Mononuclear cell (primary cell): Measurements from ENCODE around the gene TRIM63. TPM values are rescaled to one million over a fixed set of nuclear protein-coding genes. Genes with fewer than 3 reads are reported as not detected.
"Not testable (repeated sequence)": the region's sequence is repeated elsewhere in the genome, so short reads cannot be mapped to it uniquely, and the experiment has no call there.

Experiments
- H3K27me3 ChIP-seq: 2 replicates; pipeline ENCODE4 v1.6.0; 2011; ENCODE audit warnings: low read length, control low read depth; ENCODE audit not compliant: insufficient read depth
- H3K4me1 ChIP-seq: 2 replicates; pipeline ENCODE4 v1.5.1; 2011; ENCODE audit warnings: mild to moderate bottlenecking, low read length, control low read depth; ENCODE audit not compliant: insufficient read depth
- H3K4me3 ChIP-seq: 2 replicates; pipeline ENCODE4 v1.5.1; 2011; ENCODE audit warnings: mild to moderate bottlenecking, low read length, moderate library complexity
- H3K9me3 ChIP-seq: 2 replicates; pipeline ENCODE4 v1.5.1; 2011; ENCODE audit warnings: low read depth, mild to moderate bottlenecking, control low read depth, low read length
- total RNA-seq: library from RNA; depleted of rRNA; stranded (reverse); fragments of >200 nt; gene quantifications from one replicate; pipeline ENCODE4 v1.2.3, GENCODE V29; 2012

The TRIM63 gene
- not detected for total RNA-seq

- no peaks in the 10 kb centered on the region for H3K9me3 ChIP-seq
- no peaks in the 10 kb centered on the region for H3K4me1 ChIP-seq
- H3K4me3 ChIP-seq, result no peak within 1 kb of the TSS
- H3K27me3 ChIP-seq, result no peaks in the 10 kb centered on the region
These were observed at the start of gene TRIM63 for GRCh38 chr1:26067432-26067911. TRIM63 (minus strand) TSS chr1:26067630; CDS start chr1:26067494, 136 bp downstream.

- Histone ChIP-seq H3K9me3 (no peaks in the 10 kb centered on the region), H3K27me3 (no peaks in the 10 kb centered on the region), H3K4me3 (no peak overlapping the region), H3K4me1 (peaks cover 27% of the 10 kb centered on the region)
These were observed 46.9 kb upstream of the TRIM63 start for GRCh38 chr1:26114165-26114927.

DNA sequence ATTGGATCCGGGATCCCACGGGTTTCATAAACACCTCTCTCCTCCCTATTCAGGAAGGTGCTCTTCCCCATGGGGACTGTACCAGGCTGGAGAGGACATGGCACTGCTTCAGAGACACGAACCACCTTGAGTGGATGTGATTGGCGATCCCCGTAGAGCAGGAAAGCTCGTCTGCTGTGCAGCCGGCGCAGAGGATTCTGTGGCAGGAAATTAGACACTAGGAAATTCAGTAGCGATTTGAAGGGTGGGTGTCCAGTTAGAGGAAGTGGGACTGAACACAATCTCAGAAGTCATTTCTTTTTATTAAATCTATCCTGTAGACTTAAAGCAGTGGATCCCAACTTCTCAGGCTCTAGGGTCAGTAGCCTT is 45.0 kb upstream of the TRIM63 start:
- Histone ChIP-seq H3K27me3 (no peaks in the 10 kb centered on the region), H3K4me3 (peak overlapping the region; percentile 97), H3K4me1 (peaks cover 23% of the 10 kb centered on the region), H3K9me3 (no peaks in the 10 kb centered on the region)

- no peaks in the 10 kb centered on the region for H3K9me3 ChIP-seq
- peaks cover 23% of the 10 kb centered on the region for H3K4me1 ChIP-seq
- H3K4me3 ChIP-seq, result peak within 1 kb of the TSS; percentile 97
- no peaks in the 10 kb centered on the region for H3K27me3 ChIP-seq
These were observed 44.3 kb upstream of the TRIM63 start, which contains the start of gene PDIK1L for GRCh38 chr1:26111530-26112406. PDIK1L (plus strand) TSS chr1:26111824; CDS start chr1:26114309, 2,485 bp downstream.

DNA sequence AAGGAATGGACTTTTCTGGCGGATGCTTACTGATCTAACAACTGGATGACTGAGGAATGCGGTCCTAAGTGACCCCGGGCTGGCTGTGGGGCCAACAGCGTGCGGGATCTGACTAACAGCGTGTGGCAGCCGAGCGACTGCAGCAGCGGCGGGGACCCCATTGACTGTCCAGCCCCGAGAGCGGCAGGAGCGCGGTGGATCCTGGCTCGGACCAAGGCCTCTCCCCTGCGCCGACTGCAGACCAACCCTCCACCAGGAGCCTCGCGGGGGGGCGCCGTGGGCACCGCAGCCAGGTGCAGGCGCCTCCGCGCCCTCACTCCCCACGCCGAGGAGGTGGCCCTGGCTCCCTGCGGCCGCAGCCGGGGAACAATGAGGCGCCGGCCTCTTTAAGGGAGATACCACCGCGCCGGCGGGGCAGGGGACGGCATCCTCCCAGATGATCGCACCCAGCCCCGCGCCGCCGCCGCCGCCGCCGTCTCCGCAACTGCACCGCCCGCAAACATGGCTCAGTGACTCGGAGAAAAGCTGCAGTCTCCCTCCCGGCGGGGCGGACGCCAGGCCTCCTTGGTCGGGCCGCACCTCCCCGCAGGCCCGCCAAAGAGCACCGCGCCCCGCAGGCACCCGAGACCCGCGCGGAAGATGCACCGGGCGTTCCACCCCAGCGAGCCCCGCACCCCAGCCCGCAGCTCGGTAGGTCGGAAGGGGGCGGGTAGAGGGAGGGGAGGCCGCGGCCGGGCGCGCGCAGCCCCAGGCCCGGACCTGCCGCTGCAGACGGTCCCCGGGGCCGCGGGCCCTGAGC is 43.5 kb upstream of the TRIM63 start:
- peak overlapping the region; percentile 97 for H3K4me3 ChIP-seq

GRCh38 chr1:26109229-26110164 is 42.1 kb upstream of the TRIM63 start:
- peaks cover 28% of the 10 kb centered on the region for H3K4me1 ChIP-seq
- H3K9me3 ChIP-seq, result no peaks in the 10 kb centered on the region
- H3K4me3 ChIP-seq, result no peak overlapping the region
- no peaks in the 10 kb centered on the region for H3K27me3 ChIP-seq

More for the DNA sequence above, 43.5 kb upstream of the TRIM63 start:
- Histone ChIP-seq H3K27me3 (no peaks in the 10 kb centered on the region), H3K9me3 (no peaks in the 10 kb centered on the region), H3K4me1 (peaks cover 23% of the 10 kb centered on the region)

DNA sequence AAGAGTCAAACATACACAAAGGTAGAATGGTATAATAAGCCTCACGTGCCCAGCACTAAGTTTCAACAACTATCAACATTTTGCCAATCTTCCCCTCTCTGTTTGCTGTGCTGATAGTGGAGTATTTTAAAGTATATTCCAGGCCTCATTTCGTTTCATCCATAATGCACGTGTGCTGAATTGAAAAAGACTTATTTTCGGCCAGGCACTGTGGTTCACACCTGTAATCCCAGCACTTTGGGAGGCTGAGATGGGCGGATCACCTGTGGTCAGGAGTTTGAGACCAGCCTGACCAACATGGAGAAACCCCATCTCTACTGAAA is 37.8 kb upstream of the TRIM63 start:
- not testable (repeated sequence) for H3K4me3 ChIP-seq, H3K27me3 ChIP-seq, H3K4me1 ChIP-seq, H3K9me3 ChIP-seq

DNA sequence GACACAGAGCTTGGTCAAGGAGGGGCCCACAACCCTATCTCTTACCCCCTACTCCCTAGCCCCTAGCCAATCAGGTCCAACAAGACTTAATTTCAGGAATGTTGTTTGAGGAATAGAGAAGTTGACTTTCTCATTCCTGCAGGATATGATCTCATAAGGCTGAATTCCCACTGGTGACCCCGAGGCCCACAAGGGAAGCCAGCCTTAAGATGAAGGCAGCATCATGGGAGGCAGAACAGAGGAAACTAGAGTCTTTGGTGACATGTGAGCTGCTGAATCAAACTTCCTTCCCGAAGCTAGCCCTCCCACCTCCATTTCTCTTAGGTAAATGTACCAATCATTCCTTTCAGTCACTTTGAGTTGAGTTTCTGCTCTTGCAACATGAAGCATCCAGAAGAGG is 35.1 kb upstream of the TRIM63 start:
- H3K4me3 ChIP-seq, result no peak overlapping the region
- peaks cover 4% of the 10 kb centered on the region for H3K4me1 ChIP-seq
- no peaks in the 10 kb centered on the region for H3K9me3 ChIP-seq
- no peaks in the 10 kb centered on the region for H3K27me3 ChIP-seq

DNA sequence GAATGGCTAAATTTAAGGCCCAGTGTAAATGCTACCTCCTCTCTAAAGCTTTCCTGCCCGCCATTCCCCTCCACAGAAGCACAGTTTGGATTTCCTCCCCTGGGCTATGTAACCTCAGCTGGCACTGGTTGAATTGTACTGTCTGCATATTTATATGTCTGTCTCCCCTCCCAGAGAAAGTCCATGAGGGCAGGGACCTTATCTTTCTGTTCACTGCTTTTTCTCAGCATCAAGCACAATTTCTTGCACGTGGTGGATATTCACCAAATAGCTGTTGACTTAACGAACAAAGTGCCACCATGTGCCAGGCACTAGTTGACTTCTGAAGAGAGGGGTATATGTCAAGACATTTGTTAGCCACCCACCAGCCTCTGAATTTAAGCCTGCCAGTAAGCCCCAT is 34.7 kb upstream of the TRIM63 start:
- no peak overlapping the region for H3K4me3 ChIP-seq
- H3K4me1 ChIP-seq, result peaks cover 4% of the 10 kb centered on the region
- no peaks in the 10 kb centered on the region for H3K27me3 ChIP-seq
- H3K9me3 ChIP-seq, result no peaks in the 10 kb centered on the region

DNA sequence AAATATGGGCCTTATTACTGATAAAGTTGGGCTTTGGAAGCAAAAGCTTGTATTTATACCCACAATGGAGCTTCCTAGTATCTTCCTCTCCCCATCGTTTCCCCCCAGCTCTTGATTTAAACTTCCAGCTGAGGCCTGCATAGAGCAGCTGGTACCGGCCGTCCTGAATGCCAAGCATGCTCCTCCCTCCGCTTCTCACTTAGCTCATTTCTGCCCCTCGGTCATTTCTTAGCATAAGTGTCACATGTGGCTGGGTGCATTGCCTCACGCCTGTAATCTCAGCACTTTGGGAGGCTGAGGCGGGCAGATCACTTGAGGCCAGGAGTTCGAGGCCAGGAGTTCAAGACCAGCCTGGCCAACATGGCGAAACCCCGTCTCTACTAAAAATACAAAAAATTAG is 32.8 kb upstream of the TRIM63 start:
- not testable (repeated sequence) for H3K4me3 ChIP-seq, H3K27me3 ChIP-seq, H3K9me3 ChIP-seq, H3K4me1 ChIP-seq

DNA sequence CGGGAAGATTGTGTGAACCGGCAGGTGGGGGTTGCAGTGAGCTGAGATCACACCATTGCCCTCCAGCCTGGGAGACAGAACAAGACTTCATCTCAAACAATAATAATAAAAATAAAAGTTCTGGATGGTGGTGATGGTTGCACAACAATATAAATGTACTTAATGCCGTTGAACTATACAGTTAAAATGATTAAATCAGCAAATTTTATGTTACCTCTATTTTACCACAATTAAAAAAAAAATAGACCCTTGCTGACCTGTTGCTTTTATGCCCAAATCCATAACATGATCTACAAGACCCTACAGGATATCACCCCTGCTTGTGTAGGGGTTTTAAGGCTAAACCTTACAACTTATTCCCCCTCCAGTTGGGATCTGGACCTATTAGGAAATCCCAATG is 32.4 kb upstream of the TRIM63 start:
- H3K4me1 ChIP-seq, result no peaks in the 10 kb centered on the region
- no peak overlapping the region for H3K4me3 ChIP-seq
- no peaks in the 10 kb centered on the region for H3K27me3 ChIP-seq
- no peaks in the 10 kb centered on the region for H3K9me3 ChIP-seq

DNA sequence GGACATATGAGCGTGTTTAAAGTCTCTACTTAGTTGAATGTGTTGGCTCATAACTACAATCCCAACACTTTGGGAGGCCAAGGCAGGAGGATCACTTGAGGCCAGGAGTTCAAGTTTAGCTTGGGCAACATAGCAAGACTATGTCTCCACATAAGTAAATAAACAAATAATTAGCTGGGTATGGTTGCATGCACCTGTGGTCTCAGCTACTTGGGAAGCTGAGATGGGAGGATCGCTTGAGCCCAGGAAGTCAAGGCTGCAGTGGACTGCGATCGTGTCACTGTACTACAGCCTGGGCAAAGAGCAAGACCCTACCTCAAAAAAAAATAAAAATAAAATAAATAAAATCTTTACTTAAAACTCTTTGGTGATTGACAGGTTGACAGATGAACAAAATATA is 31.2 kb upstream of the TRIM63 start:
- Histone ChIP-seq H3K27me3 (no peaks in the 10 kb centered on the region), H3K4me1 (no peaks in the 10 kb centered on the region), H3K4me3 (no peak overlapping the region), H3K9me3 (no peaks in the 10 kb centered on the region)

GRCh38 chr1:26097696-26098095 is 30.3 kb upstream of the TRIM63 start:
- no peak overlapping the region for H3K4me3 ChIP-seq
- H3K4me1 ChIP-seq, result no peaks in the 10 kb centered on the region
- H3K9me3 ChIP-seq, result no peaks in the 10 kb centered on the region
- no peaks in the 10 kb centered on the region for H3K27me3 ChIP-seq

DNA sequence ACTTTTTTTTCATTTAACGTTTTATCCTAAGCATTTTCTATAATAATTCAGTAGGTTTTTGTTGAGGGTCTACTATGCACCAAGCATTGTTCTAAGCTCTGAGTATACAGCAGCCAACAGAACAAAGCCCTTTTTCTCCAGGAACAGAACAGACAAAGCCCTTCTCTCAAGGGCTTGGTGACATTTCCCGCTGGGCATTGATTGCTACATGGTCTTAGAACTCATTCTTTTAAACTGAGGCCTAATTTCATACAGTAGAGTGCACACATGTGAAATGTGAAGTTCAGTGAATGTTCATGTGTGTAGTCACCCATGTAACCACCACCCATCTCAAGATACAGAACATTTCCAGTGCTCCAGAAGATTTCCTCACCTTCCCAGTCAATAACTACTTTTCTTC is 29.0 kb upstream of the TRIM63 start:
- Histone ChIP-seq H3K9me3 (no peaks in the 10 kb centered on the region), H3K4me3 (no peak overlapping the region), H3K27me3 (no peaks in the 10 kb centered on the region), H3K4me1 (no peaks in the 10 kb centered on the region)
